Kidney (tissue), 14 donors: ENCODE measurements around the gene DTNBP1. TPM values are rescaled to one million over a fixed set of nuclear protein-coding genes. Genes with fewer than 3 reads are reported as not detected.

Experiments used
- DNase-seq, 5 donors: peaks; one replicate each; pipeline ENCODE4 v3.0.0-alpha.2; 2013 to 2020
- FAIRE-seq: peaks from 2 replicates; lab custom pipeline; 2012; peaks lifted over from hg19 to GRCh38; lab: Jason Lieb, UNC
- H3K27ac ChIP-seq, 2 donors: one replicate each; pipeline ENCODE4 v1.7.0; 2013; ENCODE audit warnings: low read depth in 2 of 2, low read length in 2 of 2, inconsistent platforms in 1 of 2
- H3K27me3 ChIP-seq: one replicate; pipeline ENCODE4 v1.7.1; 2013; ENCODE audit warnings: low read length, inconsistent platforms; ENCODE audit not compliant: control insufficient read depth, insufficient read depth
- H3K36me3 ChIP-seq, 3 donors: one replicate each; pipeline versions ENCODE4 v1.7.0 to v1.7.1; 2013; ENCODE audit warnings: low read length in 3 of 3, control low read depth in 1 of 3, inconsistent platforms in 1 of 3; ENCODE audit not compliant: insufficient read depth in 3 of 3, control insufficient read depth in 2 of 3
- H3K4me1 ChIP-seq, 3 donors: one replicate each; pipeline versions ENCODE4 v1.7.0 to v1.7.1; 2013; ENCODE audit warnings: low read length in 3 of 3, inconsistent platforms in 1 of 3, low read depth in 1 of 3; ENCODE audit not compliant: control insufficient read depth in 2 of 3, insufficient read depth in 2 of 3
- H3K4me3 ChIP-seq, 3 donors: one replicate each; pipeline versions ENCODE4 v1.7.0 to v1.8.1; 2013; ENCODE audit warnings: low read length in 3 of 3, control low read depth in 1 of 3, inconsistent platforms in 1 of 3
- H3K9ac ChIP-seq, 3 donors: one replicate each; pipeline versions ENCODE4 v1.7.0 to v1.7.1; 2013; ENCODE audit warnings: low read length in 3 of 3, control low read depth in 1 of 3, inconsistent platforms in 1 of 3
- H3K9me3 ChIP-seq, 3 donors: one replicate each; pipeline versions ENCODE4 v1.7.0 to v1.7.1; 2013; ENCODE audit warnings: low read length in 3 of 3, control low read depth in 1 of 3, inconsistent platforms in 1 of 3; ENCODE audit not compliant: control insufficient read depth in 2 of 3, insufficient read depth in 1 of 3
- CTCF ChIP-seq: IDR thresholded peaks from 3 replicates; pipeline ENCODE4 v1.5.1; 2012; ENCODE audit warnings: mild to moderate bottlenecking, moderate library complexity, borderline replicate concordance; ENCODE audit not compliant: insufficient read depth; ENCODE audit errors: extremely low read depth
- intact Hi-C: fragments of 100-400 bp; cut with DNase I; formaldehyde crosslinking; loops from one replicate; pipeline ENCODE4 v1.11.1; 2022
- polyA plus RNA-seq: library from polyadenylated mRNA; stranded (reverse); fragments of 350-450 nt; fragmentation: Illumina TruSeq; extraction: RNeasy Lipid Tissue Mini Kit (QIAGEN cat#74804); gene quantifications from one replicate; pipeline ENCODE4 v1.2.3, GENCODE V29; 2014; ENCODE audit warnings: low read depth, low replicate concordance; ENCODE audit not compliant: insufficient read depth
- total RNA-seq: library from RNA; stranded (reverse); fragmentation: NEBNext Ultra II Directional; extraction: Animal tissue kit (Norgen Biotek cat#: 25700); gene quantifications from one replicate; pipeline ENCODE4 v1.2.1, GENCODE V29; 2021
- donor health status: control.
- donor health status: control.
- donor health status: control.
- donor health status: control.
- donor health status: control.
- donor health status: DM: yes; HTN: yes; CAD: no.
- donor health status: Normal renal cell carcinoma (clear cell type).

Gene DTNBP1
- total and polyA plus RNA-seq, 2 donors from 2014 or later, result 25.2 to 36.2 TPM

- peaks cover 5 to 14% (median 10%) of the 10 kb centered on the region in 3 donors for H3K4me1 ChIP-seq
- no peak for TF ChIP-seq CTCF
- no peaks in the 10 kb centered on the region for H3K9me3 ChIP-seq
- no peak overlapping the region for H3K9ac ChIP-seq
- intact Hi-C loops, result no loop called here
- H3K4me3 ChIP-seq, result no peak overlapping the region
- FAIRE-seq (no peak), DNase-seq (peak in 1 of 5 donors; percentile 23)
- no peak overlapping the region for H3K27ac ChIP-seq
- no peaks in the 10 kb centered on the region for H3K27me3 ChIP-seq
- no peaks in the 10 kb centered on the region for H3K36me3 ChIP-seq
Observed at GRCh38 chr6:15553031-15553430, 109.8 kb downstream of the DTNBP1 start.

- Histone ChIP-seq H3K27ac (peak overlapping the region in 1 of 2 donors; percentile 44), H3K4me3 (no peak overlapping the region), H3K36me3 (no peaks in the 10 kb centered on the region), H3K9me3 (no peaks in the 10 kb centered on the region), H3K27me3 (no peaks in the 10 kb centered on the region), H3K4me1 (peaks cover 7 to 13% (median 10%) of the 10 kb centered on the region in 3 donors), H3K9ac (no peak overlapping the region)
- DNase-seq (peak in 3 of 5 donors; percentile 31 to 61 (median 45)), FAIRE-seq (no peak)
- intact Hi-C loops, result no loop called here
- TF ChIP-seq CTCF, result no peak
Observed at GRCh38 chr6:15551798-15552197, 111.0 kb downstream of the DTNBP1 start.

- no peak overlapping the region for H3K4me3 ChIP-seq
- no peak for FAIRE-seq
- intact Hi-C loops, result no loop called here
- H3K36me3 ChIP-seq, result no peaks in the 10 kb centered on the region
- no peak overlapping the region for H3K27ac ChIP-seq
- H3K27me3 ChIP-seq, result no peaks in the 10 kb centered on the region
- TF ChIP-seq CTCF, result no peak
- no peaks in the 10 kb centered on the region for H3K9me3 ChIP-seq
- H3K4me1 ChIP-seq, result peaks cover 7 to 10% (median 10%) of the 10 kb centered on the region in 3 donors
- H3K9ac ChIP-seq, result no peak overlapping the region
- DNase-seq, result no peak
Observed at GRCh38 chr6:15551262-15551661, 111.6 kb downstream of the DTNBP1 start.
